Neural cell (in vitro differentiated cells): Measurements from ENCODE around the gene KLC4.

Experiments used
- CTCF ChIP-seq: fragments of 450-650 bp; IDR thresholded peaks from 2 replicates; pipeline ENCODE4 v1.5.1; 2014; ENCODE audit warnings: antibody characterized with exemption, mild to moderate bottlenecking, moderate library complexity; ENCODE audit not compliant: poor library complexity, severe bottlenecking
- EP300 ChIP-seq: fragments of 450-650 bp; conservative IDR thresholded peaks from 2 replicates; pipeline ENCODE4 v1.6.1; 2014; ENCODE audit warnings: antibody characterized with exemption, mild to moderate bottlenecking, moderate library complexity; ENCODE audit not compliant: poor library complexity, severe bottlenecking
- SMC3 ChIP-seq: fragments of 450-650 bp; conservative IDR thresholded peaks from 2 replicates; pipeline ENCODE4 v1.6.1; 2014; ENCODE audit warnings: antibody characterized with exemption, mild to moderate bottlenecking, moderate library complexity; ENCODE audit not compliant: poor library complexity

- TF ChIP-seq EP300 (no peak), CTCF (peak; percentile 52), SMC3 (peak; percentile 63)
Measured at GRCh38 chr6:43070028-43070632, 10.7 kb downstream of the KLC4 start.
